Stimulated activated CD8-positive, alpha-beta memory T cell treated with anti-CD3 and anti-CD28 coated beads, Interleukin-7, amount 100 ng/mL, for 1 hour (primary cell): ENCODE measurements around the gene PAX6.

ENCODE experiments used
- DNase-seq, 2 donors: peaks; one replicate each; pipeline ENCODE4 v3.0.0-alpha.2; 2020; ENCODE audit warnings: low read depth in 2 of 2

PAX6 gene

DNA sequence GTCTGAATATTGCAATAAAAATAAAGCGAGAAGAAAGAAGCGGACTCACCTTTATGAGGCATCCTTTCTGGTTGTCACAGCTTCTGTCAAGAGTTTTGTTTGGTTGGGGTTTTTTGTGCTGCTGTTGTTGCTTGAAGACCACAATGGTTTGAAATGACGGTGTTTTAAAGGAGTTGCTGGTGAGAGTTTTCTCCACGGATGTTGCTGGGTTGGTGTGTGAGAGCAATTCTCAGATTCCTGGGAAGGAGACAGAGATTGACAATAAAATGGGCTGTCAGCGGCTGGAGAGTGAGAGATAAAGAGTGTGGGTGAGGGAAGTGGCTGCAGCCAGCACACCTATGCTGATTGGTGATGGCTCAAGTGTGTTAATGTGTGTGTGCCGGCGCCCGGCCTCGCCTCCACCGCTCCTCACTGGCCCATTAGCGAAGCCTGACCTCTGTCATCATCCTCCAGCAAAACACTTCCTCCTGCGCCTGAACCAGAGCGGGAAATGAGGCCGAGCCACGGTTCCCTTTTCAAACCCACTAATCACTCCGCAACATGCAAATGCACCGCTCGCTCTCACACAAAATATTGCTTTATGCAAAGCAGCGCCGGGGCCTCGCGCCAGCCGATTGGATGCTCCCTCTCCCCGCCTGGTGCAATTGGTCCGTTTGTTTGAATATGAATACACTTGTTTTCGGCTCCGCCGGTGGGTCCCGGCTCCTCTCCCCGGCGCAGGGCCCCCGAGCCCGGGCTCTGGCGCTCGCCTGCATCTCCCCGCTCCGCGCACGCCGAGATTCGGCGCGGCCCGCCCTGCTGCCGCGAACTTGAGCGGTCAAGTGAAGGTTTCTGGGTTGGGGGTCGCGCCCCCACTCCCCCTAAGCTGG is at the start of gene PAX6:
TSS of gene PAX6 (minus strand) at position 544 of the 869 bp plus-strand sequence. CDS start 4,911 bp downstream, outside the sequence.
- DNase-seq, result no peak

- no peak for DNase-seq
These were observed 49.3 kb upstream of the PAX6 start for GRCh38 chr11:31860391-31860790.

DNA sequence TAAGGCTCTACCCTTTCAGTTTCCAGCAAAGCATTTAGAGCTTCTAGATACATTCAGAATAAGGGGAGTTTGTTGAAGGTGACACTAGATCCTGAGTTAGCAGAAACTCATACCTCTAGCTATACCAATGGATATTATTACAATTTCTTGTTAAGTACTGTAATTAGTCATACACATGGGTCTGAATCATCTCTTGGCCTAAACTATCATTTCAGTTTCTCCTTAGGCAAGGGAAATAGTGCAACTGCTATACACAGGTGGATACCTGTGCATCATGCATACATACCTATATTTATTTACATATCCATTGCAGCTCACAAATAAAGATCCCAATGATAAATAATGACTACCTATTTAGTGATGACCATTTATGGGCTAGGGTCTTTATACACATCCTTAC is 45.1 kb upstream of the PAX6 start:
- DNase-seq, result no peak

- no peak for DNase-seq
These were observed 44.3 kb upstream of the PAX6 start for GRCh38 chr11:31855466-31855865.

DNA sequence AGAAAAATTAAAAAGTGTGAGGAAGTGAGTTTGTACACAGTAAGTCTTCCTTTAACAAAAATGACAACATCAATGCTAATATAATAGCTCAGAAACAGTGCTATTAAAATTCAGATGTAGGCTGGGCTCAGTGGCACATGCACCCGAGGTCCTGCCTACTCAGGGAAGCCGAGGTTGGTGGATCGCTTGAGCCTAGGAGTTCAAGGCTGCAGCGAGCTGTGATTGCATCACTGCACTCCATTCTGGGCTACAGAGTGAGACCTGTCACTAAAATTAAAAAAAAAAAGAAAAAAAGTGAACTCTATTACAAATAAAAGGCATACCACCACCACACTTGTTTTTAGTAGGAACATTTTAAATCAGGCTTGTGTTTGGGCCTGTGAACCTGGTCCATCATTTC is 39.2 kb upstream of the PAX6 start:
- no peak for DNase-seq

- no peak for DNase-seq
These were observed 36.6 kb upstream of the PAX6 start for GRCh38 chr11:31847761-31848160.

DNA sequence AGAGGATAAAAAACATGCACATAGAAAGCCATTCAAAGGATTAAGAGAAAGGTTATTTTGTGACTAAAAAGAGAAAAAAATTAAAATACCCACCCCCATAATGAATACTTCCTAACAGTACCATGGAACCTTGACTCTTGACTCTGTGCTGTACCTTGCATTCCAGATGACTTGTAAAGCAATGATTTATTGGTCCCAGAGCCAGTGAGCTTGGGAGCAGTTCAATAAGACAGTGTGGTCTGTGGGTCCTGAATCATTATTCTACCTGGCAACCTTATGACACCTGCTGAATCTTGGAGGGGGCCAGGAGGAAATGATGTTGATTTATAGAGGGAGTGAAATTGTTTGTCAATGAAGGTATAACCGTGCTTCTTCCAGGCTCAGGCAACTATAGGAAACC is 34.2 kb upstream of the PAX6 start:
- DNase-seq, result no peak

GRCh38 chr11:31844351-31844750 is 33.2 kb upstream of the PAX6 start:
- DNase-seq, result no peak

- DNase-seq, result no peak
These were observed 30.3 kb upstream of the PAX6 start for GRCh38 chr11:31841435-31841834.

GRCh38 chr11:31834237-31834636 is 23.1 kb upstream of the PAX6 start:
- no peak for DNase-seq

DNA sequence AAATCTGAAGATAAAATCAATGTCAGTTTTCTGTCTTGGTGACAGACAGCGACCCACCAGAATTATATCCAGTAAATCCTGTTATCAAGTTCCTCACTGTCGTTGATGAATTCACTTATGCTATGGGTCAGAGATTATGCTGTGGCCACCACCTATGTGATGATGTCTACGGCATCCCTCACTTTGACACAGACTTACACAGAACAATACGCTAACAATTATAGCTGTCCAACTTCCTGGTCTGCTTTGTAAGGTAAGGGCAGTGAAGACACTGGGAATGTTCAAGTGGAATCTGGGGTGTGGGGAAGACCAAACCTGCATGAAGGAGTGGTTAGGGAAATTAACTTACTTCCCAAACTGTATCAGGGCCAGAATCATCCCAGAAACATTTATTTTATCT is 19.3 kb upstream of the PAX6 start:
- no peak for DNase-seq

GRCh38 chr11:31828217-31828616 is 17.1 kb upstream of the PAX6 start:
- no peak for DNase-seq

- no peak for DNase-seq
These were observed 16.5 kb upstream of the PAX6 start for GRCh38 chr11:31827455-31828206.

GRCh38 chr11:31826536-31827438 is 15.7 kb upstream of the PAX6 start:
- no peak for DNase-seq

GRCh38 chr11:31825838-31826484 is 14.8 kb upstream of the PAX6 start:
- no peak for DNase-seq

- no peak for DNase-seq
These were observed 14.0 kb upstream of the PAX6 start for GRCh38 chr11:31824879-31825837.

DNA sequence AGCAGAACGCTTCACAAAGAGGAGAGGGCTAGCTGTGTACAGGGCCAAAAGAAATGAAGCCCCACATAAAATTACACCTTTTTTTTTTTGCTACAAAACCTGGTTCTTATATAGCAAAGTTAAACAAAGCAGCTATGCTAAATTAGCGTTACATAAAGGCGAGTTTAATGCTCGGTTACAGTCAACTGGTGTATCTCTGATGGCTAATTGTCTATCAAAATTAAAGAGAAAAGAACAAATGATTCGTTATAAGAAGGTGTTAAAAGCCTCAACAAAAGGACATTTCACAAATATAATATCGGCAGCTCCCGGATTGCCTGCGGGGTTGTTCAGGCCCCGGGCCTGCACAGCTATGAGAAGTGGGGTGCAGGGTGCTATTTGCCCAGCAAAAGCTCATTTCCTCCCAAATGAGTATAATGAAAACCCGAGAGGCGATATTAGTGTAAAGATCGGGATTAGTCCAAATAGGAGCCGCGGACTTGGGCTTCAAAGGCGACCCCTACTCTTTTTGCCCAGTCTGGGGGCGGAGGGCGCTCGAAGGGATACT is 13.3 kb upstream of the PAX6 start:
- no peak for DNase-seq

DNA sequence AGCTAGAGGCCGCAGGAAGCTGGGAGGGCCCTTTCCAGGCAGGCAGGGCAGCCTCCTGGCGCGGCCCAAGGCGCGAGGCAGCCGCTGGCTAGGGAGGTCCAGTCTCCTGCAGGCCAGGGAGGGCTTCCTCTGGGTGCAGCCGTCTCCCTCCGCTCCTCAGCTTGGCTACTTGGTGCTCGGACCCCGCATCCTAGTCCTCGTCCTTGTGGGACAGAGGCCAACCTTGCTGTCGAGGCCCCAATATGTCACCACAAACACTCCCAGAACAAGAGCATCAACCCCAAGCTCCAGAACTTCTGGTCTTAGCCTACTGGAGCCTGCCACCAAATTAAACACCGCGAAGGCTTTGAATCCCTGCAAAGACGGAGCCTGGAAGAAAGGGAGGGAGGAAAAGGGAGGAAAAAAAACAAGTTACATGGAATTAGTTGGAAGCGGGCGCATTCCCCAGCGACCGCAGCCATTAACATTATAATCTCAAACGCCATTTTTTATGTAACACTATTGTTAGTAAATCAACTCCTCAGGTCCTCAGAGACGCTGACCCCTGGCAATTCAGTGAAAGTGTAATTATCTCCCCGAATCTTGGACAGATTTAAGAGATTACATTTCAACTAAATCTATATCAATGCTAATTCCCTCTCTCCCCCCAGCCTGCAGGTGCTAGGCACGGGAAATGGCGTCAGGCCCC is 12.7 kb upstream of the PAX6 start:
- no peak for DNase-seq

DNA sequence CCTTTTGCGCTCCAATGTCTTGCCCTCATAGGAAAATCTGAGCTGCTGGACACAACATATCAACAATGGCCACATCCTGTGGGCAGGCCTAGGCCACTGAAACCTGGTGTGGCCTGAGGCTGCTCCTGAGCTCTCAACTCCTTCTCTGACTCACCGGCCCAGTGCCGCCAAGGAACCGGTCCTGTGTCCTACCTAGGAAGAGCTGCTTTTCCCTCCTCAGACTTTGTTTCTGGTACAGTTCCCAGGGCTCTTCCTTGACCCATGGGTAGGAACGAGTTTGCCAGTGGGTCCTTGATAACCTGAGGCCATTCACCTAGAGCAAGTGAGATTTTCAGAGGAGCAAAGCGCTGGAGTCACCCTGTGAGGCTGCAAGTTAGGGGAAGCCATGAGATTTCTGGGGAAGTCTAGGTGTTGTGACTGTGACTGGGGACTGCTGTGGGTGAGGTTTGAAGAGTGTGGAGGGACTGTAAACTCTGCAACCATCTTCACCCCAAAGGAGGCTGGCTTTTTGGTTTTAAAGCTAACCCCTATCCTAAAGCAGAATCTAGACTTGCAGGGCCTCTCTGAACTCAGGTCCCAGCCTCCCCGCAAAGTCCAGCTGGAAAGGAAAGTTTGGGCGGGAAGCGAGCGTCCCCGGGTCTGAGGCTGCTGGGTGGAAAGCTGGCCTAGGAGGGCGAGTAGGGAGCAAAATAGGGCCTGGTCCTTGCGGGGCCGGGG is 12.0 kb upstream of the PAX6 start:
- no peak for DNase-seq
